Adrenal gland (tissue), 12 donors: Measurements from ENCODE around the gene ANTXR1. TPM values are rescaled to one million over a fixed set of nuclear protein-coding genes. Genes with fewer than 3 reads are reported as not detected.
A peak's percentile ranks its signal among the peaks of the same experiment; 100 is the strongest.

Source experiments
- DNase-seq, 7 donors: peaks; one replicate each; pipeline ENCODE4 v3.0.0-alpha.2; 2019 to 2020
- H3K27ac ChIP-seq, 5 donors: fragments of 200-600 bp; sonication (generic) in 4 of 5; 1 replicate in 3 of 5; 2 replicates in 2 of 5; pipeline versions ENCODE4 v1.5.1 to v1.8.0; 2016 to 2020; ENCODE audit warnings: mild to moderate bottlenecking in 1 of 5
- H3K27me3 ChIP-seq: fragments of 200-600 bp; 2 replicates; pipeline ENCODE4 v1.8.0; 2021
- H3K36me3 ChIP-seq, 2 donors: fragments of 200-600 bp; replicated peaks in 1 of 2; 1 replicate in 1 of 2; 2 replicates in 1 of 2; pipeline versions ENCODE4 v1.5.1 to v1.8.0; 2018 to 2022
- H3K4me1 ChIP-seq, 2 donors: fragments of 200-600 bp; replicated peaks in 1 of 2; 1 replicate in 1 of 2; 2 replicates in 1 of 2; pipeline versions ENCODE4 v1.5.1 to v1.8.0; 2018 to 2021
- H3K4me3 ChIP-seq, 4 donors: fragments of 200-600 bp; sonication (generic) in 3 of 4; one replicate each; pipeline ENCODE4 v1.5.1; 2016 to 2018
- H3K9me3 ChIP-seq, 3 donors: fragments of 200-600 bp; sonication (generic) in 1 of 3; replicated peaks in 1 of 3; 1 replicate in 2 of 3; 2 replicates in 1 of 3; pipeline versions ENCODE4 v1.5.1 to v1.8.0; 2016 to 2021
- CTCF ChIP-seq, 6 experiments: fragments of 450-650 bp in 4 of 6; fragments of 200-600 bp in 2 of 6; sonication (generic) in 1 of 6; IDR thresholded peaks; 1 replicate in 5 of 6; 2 replicates in 1 of 6; pipeline versions ENCODE4 v1.5.1 to v1.8.0; 2016 to 2021; ENCODE audit warnings: antibody characterized with exemption in 6 of 6, mild to moderate bottlenecking in 2 of 6, moderate library complexity in 1 of 6
- POLR2A ChIP-seq, 2 donors: fragments of 450-650 bp; IDR thresholded peaks; one replicate each; pipeline ENCODE4 v1.6.1; 2017; ENCODE audit warnings: antibody characterized with exemption in 2 of 2, mild to moderate bottlenecking in 2 of 2, moderate library complexity in 1 of 2
- WGBS, 4 donors: extraction: QIAGEN DNeasy Blood & Tissue Kit in 2 of 4; methylation state at CpG; one replicate each; pipeline versions ENCODE4 v1.1.5 to v1.1.7; 2013 to 2017; 5-methylcytosine and 5-hydroxymethylcytosine counted together
- intact Hi-C, 2 donors: fragments of 100-400 bp; cut with DNase I; formaldehyde crosslinking; loops; one replicate each; pipeline versions ENCODE4 v1.14.1 to v1.15.0; 2022 to 2023
- polyA plus RNA-seq, 3 donors: library from polyadenylated mRNA; stranded (reverse); fragments of 200-250 nt in 2 of 3; fragments of 350-450 nt in 1 of 3; fragmentation: Illumina TruSeq in 1 of 3; extraction: RNeasy Lipid Tissue Mini Kit (QIAGEN cat#74804) in 1 of 3; gene quantifications; one replicate each; pipeline ENCODE4 v1.2.3, GENCODE V29; 2013 to 2014
- total RNA-seq, 9 donors: library from RNA; depleted of rRNA in 4 of 9; stranded (reverse); fragments of >200 nt in 4 of 9; fragments of 120-200 nt in 1 of 9; fragmentation: NEBNext Ultra II Directional in 1 of 9; extraction: Animal tissue kit (Norgen Biotek cat#: 25700) in 1 of 9; gene quantifications; one replicate each; pipeline versions ENCODE4 v1.1.0 to v1.2.4, GENCODE V29; 2013 to 2023
- donor health status: healthy with polysubstance abuse.
- donor health status: Bipolar disorder and iron deficiency.
- donor health status: DM: yes; HTN: yes; CAD: no.
- donor health status: DM: no; HTN: no; CAD: no.
- donor health status: DM: no; HTN: no; CAD: no.
- donor health status: DM: yes; HTN: yes; CAD: no.

The ANTXR1 gene
- total and polyA plus RNA-seq, 12 donors, result 19.0 to 386 (median 119) TPM

DNA sequence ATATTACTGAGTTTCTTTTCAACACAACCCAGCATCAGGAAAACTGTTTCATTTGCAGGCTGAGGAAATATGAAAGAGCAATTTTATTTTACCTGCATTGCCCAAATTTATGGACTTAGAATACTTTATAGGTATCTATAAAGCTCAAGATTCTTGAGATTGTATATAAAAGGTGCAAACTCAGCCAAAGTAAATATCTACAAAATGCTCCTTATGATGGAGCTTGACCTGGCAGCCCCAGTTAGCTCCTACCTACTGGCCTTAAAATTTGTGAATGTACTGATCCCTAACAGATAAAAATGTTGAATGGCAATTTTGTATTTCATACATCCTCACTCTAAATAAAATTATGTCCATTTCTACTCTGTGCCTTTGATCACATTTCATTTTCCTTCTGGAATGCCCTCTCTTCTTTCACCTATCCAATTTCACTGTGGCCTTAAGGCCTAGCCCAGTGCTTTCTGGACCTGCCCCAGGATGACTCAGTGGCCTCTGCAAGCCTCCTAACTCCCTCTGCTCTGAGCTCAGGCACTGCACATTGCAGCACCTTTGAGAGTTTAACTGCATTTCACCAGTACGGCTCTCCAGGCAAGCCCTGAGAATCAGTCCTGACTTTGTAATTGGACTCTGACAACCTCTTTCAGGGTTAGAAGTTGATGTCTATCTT is 125.9 kb downstream of the ANTXR1 start:
- no peak overlapping the region for H3K4me3 ChIP-seq
- H3K36me3 ChIP-seq, result no peaks in the 10 kb centered on the region
- 32 to 40% (median 36%) methylated on average over 1 of the region's 1 CpG for WGBS, 4 donors
- intact Hi-C loops, result no loop called here
- peak; percentile 67 to 90 (median 85) for DNase-seq
- peak overlapping the region; percentile 9 to 82 (median 50) for H3K27ac ChIP-seq
- H3K4me1 ChIP-seq, result peaks cover 0 to 21% of the 10 kb centered on the region in 2 donors
- TF ChIP-seq CTCF (IDR thresholded peaks at IDR 0.05) (no peak), POLR2A (IDR thresholded peaks at IDR 0.05) (no peak)
- no peaks in the 10 kb centered on the region for H3K9me3 ChIP-seq
- no peaks in the 10 kb centered on the region for H3K27me3 ChIP-seq

- Histone ChIP-seq H3K4me3 (no peak overlapping the region), H3K9me3 (no peaks in the 10 kb centered on the region), H3K36me3 (no peaks in the 10 kb centered on the region), H3K4me1 (peaks cover 0 to 21% of the 10 kb centered on the region in 2 donors), H3K27me3 (no peaks in the 10 kb centered on the region), H3K27ac (no peak overlapping the region)
- intact Hi-C loops, result no loop called here
- 60 to 87% (median 80%) methylated on average over 5 of the region's 5 CpGs for WGBS, 4 donors
- TF ChIP-seq CTCF (IDR thresholded peaks at IDR 0.05) (no peak), POLR2A (IDR thresholded peaks at IDR 0.05) (no peak)
- no peak for DNase-seq
Measured at GRCh38 chr2:69139778-69140670, 127.0 kb downstream of the ANTXR1 start.

DNA sequence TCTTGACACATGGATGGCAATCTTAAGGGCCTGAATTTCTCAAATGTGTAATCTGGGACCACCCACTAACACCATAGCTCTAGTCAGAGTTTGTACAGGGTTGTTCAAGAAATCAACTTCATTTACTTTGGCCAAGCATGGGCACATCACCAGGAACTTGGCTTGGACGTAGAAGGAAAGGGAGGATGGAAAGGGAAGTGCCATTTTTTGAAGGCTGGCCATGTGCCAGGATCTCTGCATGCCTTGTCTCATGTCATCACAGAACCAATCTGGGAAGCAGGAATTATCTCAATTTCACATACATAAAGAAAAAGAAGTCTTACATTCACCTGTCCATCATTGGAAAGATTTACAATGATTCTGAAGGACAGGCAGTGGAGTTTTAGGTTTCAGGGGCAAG is 128.1 kb downstream of the ANTXR1 start:
- DNase-seq, result peak in 4 of 7 donors; percentile 47 to 71 (median 60)
- 45 to 67% (median 61%) methylated on average over 1 of the region's 1 CpG for WGBS, 4 donors
- peaks cover 0 to 21% of the 10 kb centered on the region in 2 donors for H3K4me1 ChIP-seq
- H3K27ac ChIP-seq, result no peak overlapping the region
- H3K4me3 ChIP-seq, result no peak overlapping the region
- intact Hi-C loops, result no loop called here
- H3K27me3 ChIP-seq, result no peaks in the 10 kb centered on the region
- no peaks in the 10 kb centered on the region for H3K9me3 ChIP-seq
- no peak for TF ChIP-seq POLR2A (IDR thresholded peaks at IDR 0.05)
- no peak for TF ChIP-seq CTCF (IDR thresholded peaks at IDR 0.05)
- no peaks in the 10 kb centered on the region for H3K36me3 ChIP-seq

DNA sequence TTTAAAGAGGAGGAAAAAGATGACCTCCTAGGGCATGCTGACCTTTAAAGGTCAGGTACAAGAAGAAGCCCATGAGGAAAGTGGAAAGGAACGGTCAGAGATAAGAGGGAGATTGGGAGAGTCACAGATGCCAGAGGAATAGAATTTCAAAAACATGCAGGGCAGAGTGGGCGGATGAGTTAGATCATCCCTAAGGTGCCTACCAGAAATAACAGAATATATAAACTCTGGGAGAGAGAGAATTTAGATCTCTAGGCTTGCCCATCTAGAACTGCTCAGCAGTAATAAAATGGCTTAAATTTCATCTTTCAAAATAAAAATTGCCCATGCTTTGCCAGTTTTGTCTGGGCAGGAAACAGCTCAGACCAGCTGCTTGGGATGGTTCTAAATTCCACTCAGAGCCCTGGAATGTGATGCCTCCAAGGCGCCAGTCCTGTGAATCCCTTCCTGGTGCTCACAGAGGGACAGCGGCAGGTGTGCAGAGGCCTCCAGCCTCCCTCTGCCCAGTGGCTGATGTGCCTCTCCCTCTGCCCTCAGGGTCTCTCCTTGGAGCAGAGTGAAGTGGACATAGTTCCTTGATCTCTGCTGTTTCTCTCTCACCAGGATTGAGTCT is 130.9 kb downstream of the ANTXR1 start:
- intact Hi-C loops, result no loop called here
- WGBS, 4 donors, result 82 to 88% (median 85%) methylated on average over 4 of the region's 4 CpGs
- no peak for DNase-seq
- H3K36me3 ChIP-seq, result no peaks in the 10 kb centered on the region
- peak overlapping the region in 1 of 5 donors; percentile 34 for H3K27ac ChIP-seq
- H3K9me3 ChIP-seq, result no peaks in the 10 kb centered on the region
- no peaks in the 10 kb centered on the region for H3K27me3 ChIP-seq
- peaks cover 0 to 10% of the 10 kb centered on the region in 2 donors for H3K4me1 ChIP-seq
- TF ChIP-seq POLR2A (IDR thresholded peaks at IDR 0.05), result no peak
- no peak for TF ChIP-seq CTCF (IDR thresholded peaks at IDR 0.05)
- no peak overlapping the region for H3K4me3 ChIP-seq
